Neural progenitor cell (in vitro differentiated cells): ENCODE measurements around the gene ABCC4. TPM values are rescaled to one million over a fixed set of nuclear protein-coding genes. Genes with fewer than 3 reads are reported as not detected.

Source experiments
- DNase-seq: peaks from one replicate; pipeline ENCODE4 v3.0.0-alpha.2; 2016; ENCODE audit warnings: low spot score
- H2AFZ ChIP-seq: fragments of 200-600 bp; sonication (generic); replicated peaks from 2 replicates; pipeline ENCODE4 v1.6.1; 2016; ENCODE audit warnings: antibody characterized with exemption
- H3F3A ChIP-seq: fragments of 200-600 bp; sonication (generic); 2 replicates; pipeline ENCODE4 v1.6.1; 2016; ENCODE audit warnings: antibody characterized with exemption, low read depth
- H3K27ac ChIP-seq: fragments of 200-600 bp; sonication (generic); 2 replicates; pipeline ENCODE4 v1.5.1; 2016; ENCODE audit warnings: mild to moderate bottlenecking
- H3K27me3 ChIP-seq: fragments of 200-600 bp; sonication (generic); 2 replicates; pipeline ENCODE4 v1.6.1; 2016; ENCODE audit warnings: mild to moderate bottlenecking, moderate library complexity
- H3K36me3 ChIP-seq: fragments of 200-600 bp; sonication (generic); 2 replicates; pipeline ENCODE4 v1.5.1; 2016
- H3K4me1 ChIP-seq: fragments of 200-600 bp; sonication (generic); 2 replicates; pipeline ENCODE4 v1.6.1; 2016; ENCODE audit warnings: mixed run types
- H3K4me2 ChIP-seq: fragments of 200-600 bp; sonication (generic); 2 replicates; pipeline ENCODE4 v1.6.1; 2016
- H3K4me3 ChIP-seq: fragments of 200-600 bp; sonication (generic); 2 replicates; pipeline ENCODE4 v1.5.1; 2016
- H3K79me2 ChIP-seq: fragments of 200-600 bp; sonication (generic); 2 replicates; pipeline ENCODE4 v1.6.1; 2016; ENCODE audit warnings: low read depth
- H3K9ac ChIP-seq: fragments of 200-600 bp; sonication (generic); 2 replicates; pipeline ENCODE4 v1.6.1; 2016
- H3K9me3 ChIP-seq: fragments of 200-600 bp; sonication (generic); 2 replicates; pipeline ENCODE4 v1.5.1; 2016; ENCODE audit warnings: low read depth
- H4K20me1 ChIP-seq: fragments of 200-600 bp; sonication (generic); 2 replicates; pipeline ENCODE4 v1.6.1; 2016; ENCODE audit warnings: low read depth
- H3K27ac Mint-ChIP-seq: 3 replicates; pipeline ENCODE4 v1.8.0; 2021; ENCODE audit warnings: mixed read lengths
- H3K27me3 Mint-ChIP-seq: 2 replicates; pipeline ENCODE4 v1.8.0; 2022; ENCODE audit warnings: low read depth, mild to moderate bottlenecking, inconsistent platforms, moderate library complexity, mixed read lengths; ENCODE audit not compliant: insufficient read depth
- H3K36me3 Mint-ChIP-seq: 3 replicates; pipeline ENCODE4 v1.8.0; 2021; ENCODE audit warnings: mixed read lengths
- H3K4me1 Mint-ChIP-seq: 3 replicates; pipeline ENCODE4 v1.8.0; 2021; ENCODE audit warnings: mixed read lengths
- H3K4me3 Mint-ChIP-seq: 3 replicates; pipeline ENCODE4 v1.8.0; 2021; ENCODE audit warnings: mild to moderate bottlenecking, moderate library complexity, mixed read lengths
- H3K9me3 Mint-ChIP-seq: 3 replicates; pipeline ENCODE4 v1.8.0; 2020; ENCODE audit warnings: mixed read lengths
- CTCF ChIP-seq: fragments of 200-600 bp; sonication (generic); IDR thresholded peaks from 2 replicates; pipeline ENCODE4 v1.5.1; 2017; ENCODE audit warnings: antibody characterized with exemption, mild to moderate bottlenecking
- EZH2 ChIP-seq: fragments of 200-600 bp; sonication (generic); IDR thresholded peaks from 2 replicates; pipeline ENCODE4 v1.6.1; 2017; ENCODE audit warnings: antibody characterized with exemption, mild to moderate bottlenecking, moderate library complexity
- EZH2phosphoT487 ChIP-seq: fragments of 200-600 bp; sonication (generic); IDR thresholded peaks from 2 replicates; pipeline ENCODE4 v1.6.1; 2017; ENCODE audit warnings: antibody characterized with exemption
- total RNA-seq: library from RNA; depleted of rRNA; stranded (reverse); fragments of >200 nt; gene quantifications from 2 replicates; pipeline ENCODE4 v1.2.3, GENCODE V29; 2015; ENCODE audit warnings: low replicate concordance

The ABCC4 gene
- total RNA-seq, 1 donor from 2014 or later: 23.6 TPM

- H3F3A ChIP-seq: no peaks in the 10 kb centered on the region
- H3K36me3 ChIP-seq: no peaks in the 10 kb centered on the region
- Mint-ChIP-seq H3K4me1 (peaks cover under 1% of the 10 kb centered on the region), H3K9me3 (no peaks in the 10 kb centered on the region), H3K36me3 (peaks cover 8% of the 10 kb centered on the region), H3K27me3 (peaks cover 6% of the 10 kb centered on the region), H3K27ac (no peak overlapping the region), H3K4me3 (no peak overlapping the region)
- H3K4me1 ChIP-seq: no peaks in the 10 kb centered on the region
- H3K27me3 ChIP-seq: no peaks in the 10 kb centered on the region
- H3K79me2 ChIP-seq: no peaks in the 10 kb centered on the region
- H3K9ac ChIP-seq: no peak overlapping the region
- no peaks in the 10 kb centered on the region for H3K9me3 ChIP-seq
- no peaks in the 10 kb centered on the region for H4K20me1 ChIP-seq
- no peak overlapping the region for H2AFZ ChIP-seq
- no peak overlapping the region for H3K27ac ChIP-seq
- DNase-seq: no peak
- TF ChIP-seq EZH2phosphoT487 (no peak), CTCF (no peak), EZH2 (no peak)
- H3K4me3 ChIP-seq: no peak overlapping the region
- H3K4me2 ChIP-seq: no peak overlapping the region
Observed at GRCh38 chr13:95246292-95247082, 54.8 kb downstream of the ABCC4 start.

- Histone ChIP-seq H3K4me1 (no peaks in the 10 kb centered on the region), H3K79me2 (no peaks in the 10 kb centered on the region), H3K27me3 (no peaks in the 10 kb centered on the region), H3K4me3 (no peak overlapping the region), H3K9ac (no peak overlapping the region), H3F3A (no peaks in the 10 kb centered on the region), H3K4me2 (no peak overlapping the region), H2AFZ (no peak overlapping the region), H3K27ac (no peak overlapping the region), H4K20me1 (no peaks in the 10 kb centered on the region), H3K36me3 (no peaks in the 10 kb centered on the region), H3K9me3 (no peaks in the 10 kb centered on the region)
- no peak overlapping the region for H3K27ac Mint-ChIP-seq
- peaks cover 2% of the 10 kb centered on the region for H3K4me1 Mint-ChIP-seq
- H3K9me3 Mint-ChIP-seq: no peaks in the 10 kb centered on the region
- H3K27me3 Mint-ChIP-seq: peaks cover 6% of the 10 kb centered on the region
- peaks cover 10% of the 10 kb centered on the region for H3K36me3 Mint-ChIP-seq
- TF ChIP-seq EZH2 (no peak), CTCF (no peak), EZH2phosphoT487 (no peak)
- no peak overlapping the region for H3K4me3 Mint-ChIP-seq
- DNase-seq: no peak
Observed at GRCh38 chr13:95245071-95245470, 56.2 kb downstream of the ABCC4 start.

- H4K20me1 ChIP-seq: no peaks in the 10 kb centered on the region
- peaks cover 6% of the 10 kb centered on the region for H3K27me3 Mint-ChIP-seq
- no peak for TF ChIP-seq EZH2phosphoT487
- TF ChIP-seq CTCF: no peak
- no peak for TF ChIP-seq EZH2
- no peak overlapping the region for H3K9ac ChIP-seq
- no peaks in the 10 kb centered on the region for H3K27me3 ChIP-seq
- no peaks in the 10 kb centered on the region for H3F3A ChIP-seq
- no peak overlapping the region for H3K27ac ChIP-seq
- no peaks in the 10 kb centered on the region for H3K79me2 ChIP-seq
- DNase-seq: no peak
- H3K36me3 Mint-ChIP-seq: peaks cover 10% of the 10 kb centered on the region
- no peaks in the 10 kb centered on the region for H3K9me3 ChIP-seq
- no peaks in the 10 kb centered on the region for H3K4me1 ChIP-seq
- H3K4me2 ChIP-seq: no peak overlapping the region
- H3K4me3 Mint-ChIP-seq: no peak overlapping the region
- H2AFZ ChIP-seq: no peak overlapping the region
- H3K27ac Mint-ChIP-seq: peak overlapping the region; percentile 68
- H3K4me3 ChIP-seq: no peak overlapping the region
- H3K36me3 ChIP-seq: no peaks in the 10 kb centered on the region
- H3K9me3 Mint-ChIP-seq: no peaks in the 10 kb centered on the region
- H3K4me1 Mint-ChIP-seq: peaks cover 2% of the 10 kb centered on the region
Observed at GRCh38 chr13:95243207-95243606, 58.0 kb downstream of the ABCC4 start.
